Glutamatergic neuron (in vitro differentiated cells): ENCODE measurements around the gene FAT2. TPM values are rescaled to one million over a fixed set of nuclear protein-coding genes. Genes with fewer than 3 reads are reported as not detected.

Source experiments
- DNase-seq: peaks from one replicate; pipeline ENCODE4 v3.0.0; 2022
- H3K27ac Mint-ChIP-seq: one replicate; pipeline ENCODE4 v1.8.0; 2020; ENCODE audit warnings: mild to moderate bottlenecking, mixed read lengths, inconsistent platforms; ENCODE audit not compliant: unreplicated experiment
- H3K27me3 Mint-ChIP-seq: one replicate; pipeline ENCODE4 v1.8.0; 2020; ENCODE audit warnings: mild to moderate bottlenecking, moderate library complexity, mixed read lengths, inconsistent platforms; ENCODE audit not compliant: unreplicated experiment
- H3K36me3 Mint-ChIP-seq: one replicate; pipeline ENCODE4 v1.8.0; 2020; ENCODE audit warnings: mild to moderate bottlenecking, mixed read lengths, inconsistent platforms; ENCODE audit not compliant: unreplicated experiment
- H3K4me1 Mint-ChIP-seq: one replicate; pipeline ENCODE4 v1.8.0; 2020; ENCODE audit warnings: mild to moderate bottlenecking, low read depth, mixed read lengths, inconsistent platforms; ENCODE audit not compliant: unreplicated experiment
- H3K4me3 Mint-ChIP-seq: one replicate; pipeline ENCODE4 v1.8.0; 2020; ENCODE audit warnings: mild to moderate bottlenecking, mixed read lengths, inconsistent platforms; ENCODE audit not compliant: unreplicated experiment
- H3K9me3 Mint-ChIP-seq: one replicate; pipeline ENCODE4 v1.8.0; 2020; ENCODE audit warnings: mild to moderate bottlenecking, moderate library complexity, mixed read lengths, inconsistent platforms; ENCODE audit not compliant: unreplicated experiment
- total RNA-seq: library from RNA; stranded (reverse); fragmentation: NEBNext Ultra II Directional; extraction: Animal tissue kit (Norgen Biotek cat#: 25700); gene quantifications from one replicate; pipeline ENCODE4 v1.2.1, GENCODE V29; 2021; ENCODE audit not compliant: unreplicated experiment
- TF ChIP-seq, protein P1 (sequence below): fragments of 200-600 bp; sonication (generic); IDR thresholded peaks from one replicate; pipeline ENCODE4 v1.5.0; 2021; ENCODE audit not compliant: partially characterized antibody, unreplicated experiment

The FAT2 gene
- total RNA-seq, 1 donor from 2014 or later, result 0.02 TPM

DNA sequence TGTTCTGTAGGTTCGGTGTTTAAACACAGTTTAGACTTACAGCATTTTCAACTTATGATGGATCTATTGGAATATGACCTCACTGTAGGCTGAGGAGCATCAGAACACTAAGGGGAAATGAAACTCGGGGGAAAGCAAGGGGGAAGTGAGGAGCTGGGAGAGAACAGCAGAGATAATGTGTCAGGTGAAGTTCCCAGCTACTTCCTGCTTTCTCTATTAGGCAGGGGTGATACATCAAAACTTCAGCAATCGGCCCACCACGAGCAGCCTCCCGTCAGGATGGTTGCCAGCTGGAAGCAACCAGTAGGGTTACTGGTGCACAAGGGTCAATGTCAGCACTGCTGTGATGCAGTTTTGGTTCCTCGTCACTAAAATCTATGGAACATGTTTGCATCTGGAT, 34.3 kb downstream of the FAT2 start:
- DNase-seq, result no peak
- Mint-ChIP-seq H3K4me1 (no peaks in the 10 kb centered on the region), H3K27ac (no peak overlapping the region), H3K27me3 (no peaks in the 10 kb centered on the region), H3K36me3 (no peaks in the 10 kb centered on the region), H3K4me3 (no peak overlapping the region), H3K9me3 (peaks cover 2% of the 10 kb centered on the region)
- TF ChIP-seq, protein P1, sequence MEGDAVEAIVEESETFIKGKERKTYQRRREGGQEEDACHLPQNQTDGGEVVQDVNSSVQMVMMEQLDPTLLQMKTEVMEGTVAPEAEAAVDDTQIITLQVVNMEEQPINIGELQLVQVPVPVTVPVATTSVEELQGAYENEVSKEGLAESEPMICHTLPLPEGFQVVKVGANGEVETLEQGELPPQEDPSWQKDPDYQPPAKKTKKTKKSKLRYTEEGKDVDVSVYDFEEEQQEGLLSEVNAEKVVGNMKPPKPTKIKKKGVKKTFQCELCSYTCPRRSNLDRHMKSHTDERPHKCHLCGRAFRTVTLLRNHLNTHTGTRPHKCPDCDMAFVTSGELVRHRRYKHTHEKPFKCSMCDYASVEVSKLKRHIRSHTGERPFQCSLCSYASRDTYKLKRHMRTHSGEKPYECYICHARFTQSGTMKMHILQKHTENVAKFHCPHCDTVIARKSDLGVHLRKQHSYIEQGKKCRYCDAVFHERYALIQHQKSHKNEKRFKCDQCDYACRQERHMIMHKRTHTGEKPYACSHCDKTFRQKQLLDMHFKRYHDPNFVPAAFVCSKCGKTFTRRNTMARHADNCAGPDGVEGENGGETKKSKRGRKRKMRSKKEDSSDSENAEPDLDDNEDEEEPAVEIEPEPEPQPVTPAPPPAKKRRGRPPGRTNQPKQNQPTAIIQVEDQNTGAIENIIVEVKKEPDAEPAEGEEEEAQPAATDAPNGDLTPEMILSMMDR, result no peak

DNA sequence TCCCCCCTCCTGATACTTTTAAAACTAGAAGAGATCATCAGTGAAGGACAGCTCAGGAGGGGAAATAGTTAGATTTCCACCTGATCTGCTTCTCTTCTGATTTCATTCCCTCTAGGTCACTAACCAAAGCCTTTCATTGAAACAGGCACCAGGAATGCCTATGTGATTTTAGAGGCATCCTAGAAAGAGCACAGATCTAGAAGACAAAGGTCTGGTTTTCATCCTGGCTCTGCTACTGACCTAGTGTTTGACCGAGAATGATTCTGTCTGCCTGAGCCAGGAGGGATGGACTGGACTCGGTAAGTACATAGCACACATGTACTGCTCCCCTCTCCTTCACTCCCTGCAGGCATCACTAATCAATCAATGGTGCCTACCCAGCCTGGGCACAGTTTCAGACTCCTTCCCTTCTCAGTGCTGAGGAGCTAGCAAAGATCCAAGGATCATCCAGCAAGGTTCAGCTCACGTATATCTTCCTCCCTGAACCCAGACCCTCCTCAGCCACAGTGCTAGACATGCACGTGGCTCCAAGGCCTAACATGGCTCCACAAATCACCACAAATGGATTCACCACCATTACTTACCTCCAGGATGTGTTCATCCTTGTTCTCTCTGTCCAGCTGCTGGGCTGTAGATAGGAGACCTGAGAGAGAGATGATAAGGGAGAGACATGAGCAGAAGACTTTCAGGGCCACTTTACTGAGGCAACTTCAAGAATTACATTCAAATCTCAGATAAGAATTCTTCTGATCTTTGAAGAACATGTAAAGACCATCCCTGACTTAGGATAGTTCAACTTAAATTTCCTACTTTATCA, 35.2 kb downstream of the FAT2 start:
- H3K9me3 Mint-ChIP-seq, result peaks cover 2% of the 10 kb centered on the region
- TF ChIP-seq, protein P1, result no peak
- H3K4me1 Mint-ChIP-seq, result no peaks in the 10 kb centered on the region
- H3K27ac Mint-ChIP-seq, result no peak overlapping the region
- no peaks in the 10 kb centered on the region for H3K36me3 Mint-ChIP-seq
- no peaks in the 10 kb centered on the region for H3K27me3 Mint-ChIP-seq
- DNase-seq, result no peak
- no peak overlapping the region for H3K4me3 Mint-ChIP-seq

DNA sequence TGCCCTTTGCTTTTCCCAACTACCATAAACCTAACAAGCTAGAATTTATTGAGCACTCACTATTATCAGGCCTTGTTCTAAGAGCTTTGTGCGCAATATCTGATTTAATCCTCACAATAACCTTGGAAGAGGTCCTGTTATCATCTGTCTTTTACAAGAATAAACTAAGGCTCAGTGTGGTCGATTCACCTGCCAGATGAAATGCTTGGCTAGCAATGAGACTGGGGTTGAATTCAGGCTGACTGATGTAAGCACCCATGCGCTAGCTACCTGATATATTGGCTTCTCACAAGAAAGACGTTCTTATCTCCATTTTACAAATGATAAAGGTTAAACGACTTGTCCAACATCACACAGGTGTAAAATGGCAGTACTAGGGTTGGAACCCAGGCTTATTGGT, 37.4 kb downstream of the FAT2 start:
- no peaks in the 10 kb centered on the region for H3K36me3 Mint-ChIP-seq
- no peak overlapping the region for H3K4me3 Mint-ChIP-seq
- H3K27me3 Mint-ChIP-seq, result no peaks in the 10 kb centered on the region
- H3K27ac Mint-ChIP-seq, result no peak overlapping the region
- no peak for DNase-seq
- TF ChIP-seq, protein P1, result no peak
- no peaks in the 10 kb centered on the region for H3K4me1 Mint-ChIP-seq
- peaks cover 2% of the 10 kb centered on the region for H3K9me3 Mint-ChIP-seq

DNA sequence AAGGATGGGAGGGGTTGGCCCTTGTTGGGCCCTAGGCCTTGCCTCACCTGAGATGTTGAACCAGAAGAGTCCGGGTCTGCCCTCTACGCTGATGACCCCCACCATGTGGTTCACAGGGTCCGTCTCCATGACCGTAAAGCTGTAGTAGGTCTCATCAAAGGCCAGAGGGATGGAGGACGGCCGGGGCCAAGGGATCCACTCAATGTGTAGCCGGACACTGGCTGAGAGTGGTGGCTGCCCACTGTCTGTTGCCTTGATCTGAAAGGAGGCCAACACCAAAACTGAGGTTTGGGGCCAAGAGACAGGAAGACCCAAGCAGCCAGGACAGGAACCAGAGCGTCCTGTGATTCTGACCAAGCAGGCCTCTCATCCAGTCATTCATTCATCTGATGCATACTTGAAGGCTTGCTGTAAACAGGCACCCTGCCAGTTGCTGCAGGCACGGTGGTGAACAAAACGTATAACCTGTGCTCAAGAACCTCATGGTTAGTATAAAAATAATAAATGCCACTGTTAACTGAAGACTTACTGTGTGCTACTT, 37.9 kb downstream of the FAT2 start:
- H3K4me3 Mint-ChIP-seq, result no peak overlapping the region
- H3K4me1 Mint-ChIP-seq, result no peaks in the 10 kb centered on the region
- no peak for DNase-seq
- no peaks in the 10 kb centered on the region for H3K27me3 Mint-ChIP-seq
- H3K27ac Mint-ChIP-seq, result no peak overlapping the region
- TF ChIP-seq, protein P1, result no peak
- peaks cover 2% of the 10 kb centered on the region for H3K9me3 Mint-ChIP-seq
- H3K36me3 Mint-ChIP-seq, result no peaks in the 10 kb centered on the region

DNA sequence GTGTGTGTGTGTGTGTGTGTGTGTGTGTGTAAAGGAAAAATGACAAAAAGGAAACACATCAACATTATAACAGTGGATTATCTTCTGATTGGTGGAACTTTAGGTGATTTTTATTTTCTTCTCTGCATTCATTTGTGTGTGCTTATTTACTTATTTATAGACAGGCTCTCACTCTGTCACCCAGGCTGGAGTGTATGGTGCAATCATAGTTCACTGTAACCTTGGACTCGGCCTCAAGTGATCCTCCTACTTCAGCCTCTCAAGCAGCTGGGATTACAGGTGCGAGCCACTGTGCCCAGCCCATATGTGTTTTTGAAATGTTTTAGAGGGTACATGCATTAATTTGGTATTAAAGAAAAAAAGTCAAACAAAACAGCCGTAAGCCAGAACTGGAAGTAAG, 39.1 kb downstream of the FAT2 start:
- Mint-ChIP-seq H3K4me3 (no peak overlapping the region), H3K27me3 (no peaks in the 10 kb centered on the region), H3K27ac (no peak overlapping the region), H3K4me1 (no peaks in the 10 kb centered on the region), H3K9me3 (peaks cover 2% of the 10 kb centered on the region), H3K36me3 (no peaks in the 10 kb centered on the region)
- DNase-seq, result no peak
- TF ChIP-seq, protein P1, result no peak
